ENCODE data around the gene STARD8.

The STARD8 gene

GRCh38 chrX:68693481-68694434 is 46.3 kb downstream of the STARD8 start:
- no peak for DNase-seq

- no peak for DNase-seq
Observed at GRCh38 chrX:68694435-68695205, 47.2 kb downstream of the STARD8 start.

GRCh38 chrX:68695206-68695845 is 47.9 kb downstream of the STARD8 start:
- no peak for DNase-seq

- no peak for DNase-seq
Observed at GRCh38 chrX:68696267-68696990, 49.0 kb downstream of the STARD8 start.

GRCh38 chrX:68697036-68697435 is 49.6 kb downstream of the STARD8 start:
- no peak for DNase-seq

GRCh38 chrX:68697465-68698125 is 50.1 kb downstream of the STARD8 start:
- DNase-seq = no peak

GRCh38 chrX:68698942-68699341 is 51.5 kb downstream of the STARD8 start:
- no peak for DNase-seq

GRCh38 chrX:68699960-68700746 is 52.7 kb downstream of the STARD8 start:
- no peak for DNase-seq

GRCh38 chrX:68703369-68703768 is 55.9 kb downstream of the STARD8 start:
- DNase-seq = no peak

GRCh38 chrX:68703846-68704245 is 56.4 kb downstream of the STARD8 start:
- no peak for DNase-seq

GRCh38 chrX:68705986-68706385 is 58.5 kb downstream of the STARD8 start:
- no peak for DNase-seq

GRCh38 chrX:68708503-68709290 is 61.2 kb downstream of the STARD8 start:
- DNase-seq = no peak

GRCh38 chrX:68710870-68711576 is 63.6 kb downstream of the STARD8 start:
- no peak for DNase-seq

- no peak for DNase-seq
Observed at GRCh38 chrX:68711845-68712244, 64.4 kb downstream of the STARD8 start.

- no peak for DNase-seq
Observed at GRCh38 chrX:68714856-68715255, 67.4 kb downstream of the STARD8 start.

- DNase-seq = no peak
Observed at GRCh38 chrX:68717196-68717595, 69.7 kb downstream of the STARD8 start.

GRCh38 chrX:68717663-68718442 is 70.4 kb downstream of the STARD8 start:
- DNase-seq = no peak

- DNase-seq = no peak
Observed at GRCh38 chrX:68718443-68718820, 71.0 kb downstream of the STARD8 start.
